ENCODE measurements around the gene LONP2.

- TF ChIP-seq CTCF (conservative IDR thresholded peaks at IDR 0.05; ENCODE audit: low read depth, low read length) (no peak), EZH2 (IDR thresholded peaks at IDR 0.05; ENCODE audit: low read length, unreplicated experiment) (no peak)
Observed at GRCh38 chr16:48291303-48291702, 47.2 kb downstream of the LONP2 start.
